Measurements from ENCODE around the gene ERCC6L. TPM values are rescaled to one million over a fixed set of nuclear protein-coding genes. Genes with fewer than 3 reads are reported as not detected.

Gene ERCC6L
- total RNA-seq, 1 experiment from 2014 or later: 19.8 TPM

- no peak for TF ChIP-seq ELF4 (CRISPR knock-in tag; IDR thresholded peaks at IDR 0.05; ENCODE audit: low read depth)
Observed at GRCh38 chrX:72165551-72165950, 73.3 kb downstream of the ERCC6L start (continued).

DNA sequence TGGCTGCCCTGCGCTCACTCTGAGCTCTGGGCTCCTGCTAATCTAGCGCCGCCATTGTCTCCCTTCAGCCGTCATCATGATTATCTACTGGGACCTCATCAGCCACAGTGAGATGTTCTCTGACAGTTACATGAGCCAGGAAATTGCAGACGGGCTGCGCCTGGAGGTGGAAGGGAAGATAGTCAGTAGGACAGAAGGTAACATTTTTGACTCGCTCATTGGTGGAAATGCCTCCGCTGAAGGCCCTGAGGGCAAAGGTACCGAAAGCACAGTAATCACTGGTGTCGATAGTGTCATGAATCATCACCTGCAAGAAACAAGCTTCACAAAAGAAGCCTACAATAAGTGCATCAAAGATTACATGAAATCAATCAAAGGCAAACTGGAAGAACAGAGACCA lies 79.1 kb downstream of the ERCC6L start:
- H3K36me3 Mint-ChIP-seq: peaks cover 12% of the 10 kb centered on the region; the same call in 1 of the 2 replicates
- no peaks in the 10 kb centered on the region for H3K4me1 Mint-ChIP-seq
- CTCF ChIA-PET: no interaction called here
- DNase-seq (ENCODE audit: low spot score) (no peak), ATAC-seq (no peak)
- H3K27me3 Mint-ChIP-seq (ENCODE audit: low read depth): peaks cover 13% of the 10 kb centered on the region
- H3K27ac Mint-ChIP-seq: no peak overlapping the region
- TF ChIP-seq, protein P1, sequence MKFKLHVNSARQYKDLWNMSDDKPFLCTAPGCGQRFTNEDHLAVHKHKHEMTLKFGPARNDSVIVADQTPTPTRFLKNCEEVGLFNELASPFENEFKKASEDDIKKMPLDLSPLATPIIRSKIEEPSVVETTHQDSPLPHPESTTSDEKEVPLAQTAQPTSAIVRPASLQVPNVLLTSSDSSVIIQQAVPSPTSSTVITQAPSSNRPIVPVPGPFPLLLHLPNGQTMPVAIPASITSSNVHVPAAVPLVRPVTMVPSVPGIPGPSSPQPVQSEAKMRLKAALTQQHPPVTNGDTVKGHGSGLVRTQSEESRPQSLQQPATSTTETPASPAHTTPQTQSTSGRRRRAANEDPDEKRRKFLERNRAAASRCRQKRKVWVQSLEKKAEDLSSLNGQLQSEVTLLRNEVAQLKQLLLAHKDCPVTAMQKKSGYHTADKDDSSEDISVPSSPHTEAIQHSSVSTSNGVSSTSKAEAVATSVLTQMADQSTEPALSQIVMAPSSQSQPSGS (CRISPR knock-in tag; IDR thresholded peaks at IDR 0.05; ENCODE audit: borderline replicate concordance, low read depth): no peak
- no peak for TF ChIP-seq JAZF1 (CRISPR knock-in tag; IDR thresholded peaks at IDR 0.05)
- POLR2A ChIA-PET: no interaction called here
- no peak overlapping the region for H3K4me3 Mint-ChIP-seq
- H3K9me3 Mint-ChIP-seq: peaks cover 34% of the 10 kb centered on the region

- no peak overlapping the region for H3K4me3 Mint-ChIP-seq
- DNase-seq (ENCODE audit: low spot score): no peak
- CTCF ChIA-PET: no interaction called here
- peaks cover 12% of the 10 kb centered on the region; the same call in 1 of the 2 replicates for H3K36me3 Mint-ChIP-seq
- H3K4me1 Mint-ChIP-seq: no peaks in the 10 kb centered on the region
- H3K27ac Mint-ChIP-seq: no peak overlapping the region
- no peak for TF ChIP-seq SP1 (CRISPR knock-in tag; conservative IDR thresholded peaks at IDR 0.05)
- TF ChIP-seq, protein P2, sequence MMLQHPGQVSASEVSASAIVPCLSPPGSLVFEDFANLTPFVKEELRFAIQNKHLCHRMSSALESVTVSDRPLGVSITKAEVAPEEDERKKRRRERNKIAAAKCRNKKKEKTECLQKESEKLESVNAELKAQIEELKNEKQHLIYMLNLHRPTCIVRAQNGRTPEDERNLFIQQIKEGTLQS (CRISPR knock-in tag; conservative IDR thresholded peaks at IDR 0.05): no peak
- no peak for TF ChIP-seq GABPB1 (CRISPR knock-in tag; IDR thresholded peaks at IDR 0.05)
- no peak for TF ChIP-seq KAT7 (CRISPR knock-in tag; IDR thresholded peaks at IDR 0.05; ENCODE audit: borderline replicate concordance)
- TF ChIP-seq FOXP1 (CRISPR knock-in tag; IDR thresholded peaks at IDR 0.05; ENCODE audit: borderline replicate concordance): no peak
- no peak for TF ChIP-seq ZBTB43 (CRISPR knock-in tag; IDR thresholded peaks at IDR 0.05)
- TF ChIP-seq ZNF219 (CRISPR knock-in tag; IDR thresholded peaks at IDR 0.05; ENCODE audit: borderline replicate concordance): no peak
- no peak for TF ChIP-seq RORB (CRISPR knock-in tag; IDR thresholded peaks at IDR 0.05)
- peaks cover 13% of the 10 kb centered on the region for H3K27me3 Mint-ChIP-seq (ENCODE audit: low read depth)
- ATAC-seq: no peak
- H3K9me3 Mint-ChIP-seq: peaks cover 34% of the 10 kb centered on the region
- POLR2A ChIA-PET: interaction anchor here (0.7 kb wide), 1 partner anchor 88 kb away, joined by 3 read pairs; no protein-coding TSS in a partner anchor
Observed at GRCh38 chrX:72158773-72159172, 80.1 kb downstream of the ERCC6L start.

Other genes starting within 250 kb of the ERCC6L start
- 0.76 to 1.3 TPM (median 1.0 TPM) in 3 replicates for gene RTL5, start 107.1 kb downstream of the ERCC6L start, total RNA-seq (2021)
- 8.0 to 9.3 TPM (median 8.8 TPM) in 3 replicates for gene PIN4, start 57.3 kb downstream of the ERCC6L start, total RNA-seq (2021)
- gene RPS4X, start 38.2 kb upstream of the ERCC6L start, total RNA-seq (2021): 805 to 905 TPM (median 863 TPM) in 3 replicates
- 2.2 to 4.5 TPM (median 3.9 TPM) in 3 replicates for gene CITED1, start 66.9 kb upstream of the ERCC6L start, total RNA-seq (2021)